ENCODE data around the gene NIPAL4. TPM values are rescaled to one million over a fixed set of nuclear protein-coding genes. Genes with fewer than 3 reads are reported as not detected.

The NIPAL4 gene
- total RNA-seq, 1 experiment from 2014 or later = not detected

DNA sequence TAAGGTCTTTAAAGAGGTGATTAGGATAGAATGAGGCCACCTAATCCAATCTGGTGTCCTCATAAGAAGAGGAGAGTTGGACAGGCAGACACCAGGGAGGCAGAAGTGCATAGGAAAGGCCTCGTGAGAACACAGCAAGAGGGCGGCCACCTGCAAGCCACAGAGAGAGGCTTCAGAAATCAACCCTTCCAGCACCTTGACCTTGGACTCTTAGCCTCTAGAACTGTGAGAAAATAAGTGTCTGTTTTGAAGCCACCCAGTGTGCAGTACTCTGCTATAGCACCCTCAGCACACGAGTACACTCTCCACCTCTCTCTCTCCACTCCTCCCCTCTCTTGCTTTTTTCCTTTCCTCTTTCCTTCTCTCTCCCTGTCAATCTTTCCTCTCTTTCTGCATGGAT, 26.8 kb downstream of the NIPAL4 start:
- Histone ChIP-seq H3K14ac (ENCODE audit: insufficient read depth, low read length) (no peak overlapping the region), H2BK12ac (ENCODE audit: insufficient read length, low read depth, low read length) (no peak overlapping the region), H3K56ac (ENCODE audit: insufficient read length, low read depth, low read length) (no peak overlapping the region), H4K8ac (replicated peaks; ENCODE audit: insufficient read length, low read depth, low read length) (no peak overlapping the region), H3K23ac (ENCODE audit: insufficient read length, low read depth, low read length) (no peak overlapping the region), H3K4me1 (ENCODE audit: insufficient read depth, low read length) (no peaks in the 10 kb centered on the region), H3K9ac (ENCODE audit: extremely low read depth, insufficient read length, low read length) (no peak overlapping the region), H3K79me2 (ENCODE audit: insufficient read depth, low read length) (no peaks in the 10 kb centered on the region), H3K27ac (ENCODE audit: insufficient read length, low read depth, low read length) (no peak overlapping the region), H4K5ac (ENCODE audit: insufficient read length, low read depth, low read length) (no peak overlapping the region), H3K27me3 (ENCODE audit: insufficient read depth, low read length) (no peaks in the 10 kb centered on the region), H2AK5ac (ENCODE audit: insufficient read length, low read length) (no peak overlapping the region), H3K9me3 (ENCODE audit: control insufficient read depth, low read depth, low read length) (no peaks in the 10 kb centered on the region), H3K18ac (ENCODE audit: insufficient read length, low read depth, low read length) (no peak overlapping the region), H2AFZ (ENCODE audit: low read length) (no peak overlapping the region), H4K91ac (ENCODE audit: insufficient read length, low read depth, low read length) (no peak overlapping the region), H2BK120ac (ENCODE audit: low read depth, low read length, poor library complexity, severe bottlenecking) (no peak overlapping the region), H3K79me1 (ENCODE audit: insufficient read depth, low read depth, low read length, poor library complexity, severe bottlenecking) (no peaks in the 10 kb centered on the region), H2BK15ac (ENCODE audit: low read depth, low read length) (no peak overlapping the region), H2BK20ac (ENCODE audit: low read depth, low read length, poor library complexity, severe bottlenecking) (no peak overlapping the region), H3K4ac (ENCODE audit: low read depth, low read length) (no peak overlapping the region), H3K23me2 (ENCODE audit: insufficient read length, low read depth, low read length, poor library complexity, severe bottlenecking) (no peaks in the 10 kb centered on the region), H3T11ph (ENCODE audit: low read length) (no peak overlapping the region), H2BK5ac (ENCODE audit: insufficient read length, low read length) (no peak overlapping the region), H4K20me1 (ENCODE audit: control insufficient read depth, insufficient read depth, insufficient read length) (no peaks in the 10 kb centered on the region), H3K4me2 (ENCODE audit: insufficient read depth, insufficient read length, low read length) (no peak overlapping the region)
- Mint-ChIP-seq H3K9me3 (no peaks in the 10 kb centered on the region), H3K4me1 (no peaks in the 10 kb centered on the region), H3K4me3 (no peak overlapping the region), H3K27ac (no peak overlapping the region), H3K36me3 (ENCODE audit: insufficient read depth in 1 of 3, low read depth in 3 of 3) (peaks cover 3 to 27% (median 17%) of the 10 kb centered on the region in 3 experiments; a peak in 6 of 7 replicates), H3K27me3 (ENCODE audit: low read depth) (no peaks in the 10 kb centered on the region)
- no peak for TF ChIP-seq CTCF (conservative IDR thresholded peaks at IDR 0.05)
- WGBS (ENCODE audit: extremely low coverage, insufficient read length, low lambda C conversion rate) = no CpG with 5 or more reads among the region's 3 CpGs
- no peak for DNase-seq
